Suprapubic skin (tissue), 4 donors: Measurements from ENCODE around the gene SLC39A3. TPM values are rescaled to one million over a fixed set of nuclear protein-coding genes. Genes with fewer than 3 reads are reported as not detected.

ENCODE experiments used
- DNase-seq, 2 donors: peaks; one replicate each; pipeline ENCODE4 v3.0.0-alpha.2; 2019; ENCODE audit warnings: low spot score in 2 of 2
- H3K27ac ChIP-seq: fragments of 200-600 bp; sonication (generic); one replicate; pipeline ENCODE4 v1.5.1; 2019
- H3K27me3 ChIP-seq: fragments of 200-600 bp; sonication (generic); one replicate; pipeline ENCODE4 v1.5.1; 2019
- H3K36me3 ChIP-seq: fragments of 200-600 bp; sonication (generic); one replicate; pipeline ENCODE4 v1.5.1; 2019
- H3K4me1 ChIP-seq: fragments of 200-600 bp; sonication (generic); one replicate; pipeline ENCODE4 v1.5.1; 2019
- H3K4me3 ChIP-seq: fragments of 200-600 bp; sonication (generic); one replicate; pipeline ENCODE4 v1.5.1; 2019; ENCODE audit warnings: mild to moderate bottlenecking
- H3K9me3 ChIP-seq: fragments of 200-600 bp; sonication (generic); one replicate; pipeline ENCODE4 v1.5.1; 2019
- CTCF ChIP-seq, 2 donors: fragments of 200-600 bp in 1 of 2; fragments of 450-650 bp in 1 of 2; sonication (generic) in 1 of 2; IDR thresholded peaks; one replicate each; pipeline ENCODE4 v1.5.1; 2016 to 2019; ENCODE audit warnings: antibody characterized with exemption in 2 of 2, mild to moderate bottlenecking in 1 of 2, moderate library complexity in 1 of 2
- EP300 ChIP-seq: sonication (generic); formaldehyde crosslinking; IDR thresholded peaks from one replicate; pipeline ENCODE4 v1.6.1; 2017; ENCODE audit warnings: antibody characterized with exemption
- POLR2A ChIP-seq, 2 donors: fragments of 450-650 bp; IDR thresholded peaks; one replicate each; pipeline ENCODE4 v1.6.1; 2017; ENCODE audit warnings: antibody characterized with exemption in 2 of 2, mild to moderate bottlenecking in 2 of 2, moderate library complexity in 2 of 2
- POLR2AphosphoS5 ChIP-seq, 3 donors: sonication (generic); formaldehyde crosslinking; IDR thresholded peaks; one replicate each; pipeline ENCODE4 v1.6.1; 2017; ENCODE audit warnings: antibody characterized with exemption in 3 of 3
- WGBS: methylation state at CpG from one replicate; pipeline ENCODE4 v1.1.5; 2018; 5-methylcytosine and 5-hydroxymethylcytosine counted together
- total RNA-seq, 4 donors: library from RNA; depleted of rRNA; stranded (reverse); fragments of >200 nt; gene quantifications; one replicate each; pipeline ENCODE4 v1.1.0, GENCODE V29; 2016

SLC39A3 gene
- total RNA-seq, 4 donors from 2014 or later, result 8.0 to 31.1 (median 23.0) TPM

DNA sequence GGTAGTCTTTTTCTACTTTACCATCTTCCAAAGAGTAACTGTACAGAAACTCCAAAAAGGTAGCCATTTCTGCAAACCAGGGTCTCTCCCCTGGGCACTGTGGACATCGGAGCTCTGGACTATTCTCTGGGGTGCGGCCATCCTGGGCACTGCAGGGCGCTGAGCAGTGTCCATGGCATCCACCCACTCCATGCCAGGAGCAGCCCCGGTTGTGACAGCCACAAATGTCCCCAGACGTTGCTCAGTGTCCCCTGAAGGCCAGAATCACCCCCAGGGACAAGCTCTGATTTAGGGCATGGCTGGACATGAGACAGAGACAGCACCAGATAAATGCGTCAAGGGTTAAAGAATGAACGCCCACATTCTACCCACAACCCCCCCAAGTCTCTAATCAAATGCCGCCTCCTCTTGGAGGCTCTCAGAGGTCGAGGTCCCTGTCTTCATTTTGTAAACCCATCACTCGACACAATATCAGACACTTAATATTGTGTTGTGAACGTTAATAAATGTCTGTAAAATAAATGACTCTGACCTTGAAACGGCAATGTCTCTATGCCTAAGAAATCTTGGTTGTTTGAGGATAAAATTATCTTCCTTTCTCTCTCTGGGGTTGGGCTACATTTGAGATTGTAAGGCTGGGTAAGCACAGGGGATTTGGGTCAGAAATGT lies 46.2 kb downstream of the SLC39A3 start:
- 64% methylated on average over 12 of the region's 12 CpGs for WGBS
- TF ChIP-seq POLR2AphosphoS5 (IDR thresholded peaks at IDR 0.05), result no peak
- no peak for TF ChIP-seq EP300
- TF ChIP-seq POLR2A (IDR thresholded peaks at IDR 0.05), result no peak
- TF ChIP-seq CTCF (IDR thresholded peaks at IDR 0.05), result no peak
- no peak overlapping the region for H3K4me3 ChIP-seq
- no peaks in the 10 kb centered on the region for H3K9me3 ChIP-seq
- no peaks in the 10 kb centered on the region for H3K27me3 ChIP-seq
- H3K36me3 ChIP-seq, result no peaks in the 10 kb centered on the region
- H3K27ac ChIP-seq, result no peak overlapping the region
- DNase-seq, result no peak
- H3K4me1 ChIP-seq, result peaks cover 11% of the 10 kb centered on the region

DNA sequence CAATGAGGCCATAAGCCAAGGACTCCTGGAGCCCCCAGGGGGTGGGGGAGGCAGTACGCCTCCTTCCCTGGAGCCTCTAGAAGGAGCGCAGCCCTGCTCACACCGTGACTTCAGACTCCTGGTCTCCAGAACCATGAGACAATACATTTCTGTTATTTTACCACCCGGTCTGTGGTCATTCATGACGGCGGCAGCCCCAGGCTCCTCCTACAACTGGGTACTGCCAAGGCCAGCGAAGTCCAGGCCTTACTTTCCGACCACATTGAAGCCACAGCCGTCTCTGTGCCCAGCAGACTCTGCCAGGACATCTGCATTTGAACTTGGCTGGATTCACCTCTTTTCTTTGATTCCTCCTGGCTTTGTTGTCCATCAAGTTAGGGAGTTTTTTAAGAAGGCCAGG lies 47.9 kb downstream of the SLC39A3 start:
- no peak for DNase-seq
- Histone ChIP-seq H3K4me3 (no peak overlapping the region), H3K27ac (no peak overlapping the region), H3K4me1 (peaks cover 11% of the 10 kb centered on the region), H3K9me3 (no peaks in the 10 kb centered on the region), H3K27me3 (no peaks in the 10 kb centered on the region), H3K36me3 (no peaks in the 10 kb centered on the region)
- 63% methylated on average over 9 of the region's 9 CpGs for WGBS
- TF ChIP-seq POLR2AphosphoS5 (IDR thresholded peaks at IDR 0.05) (no peak), CTCF (IDR thresholded peaks at IDR 0.05) (no peak), POLR2A (IDR thresholded peaks at IDR 0.05) (no peak), EP300 (no peak)

DNA sequence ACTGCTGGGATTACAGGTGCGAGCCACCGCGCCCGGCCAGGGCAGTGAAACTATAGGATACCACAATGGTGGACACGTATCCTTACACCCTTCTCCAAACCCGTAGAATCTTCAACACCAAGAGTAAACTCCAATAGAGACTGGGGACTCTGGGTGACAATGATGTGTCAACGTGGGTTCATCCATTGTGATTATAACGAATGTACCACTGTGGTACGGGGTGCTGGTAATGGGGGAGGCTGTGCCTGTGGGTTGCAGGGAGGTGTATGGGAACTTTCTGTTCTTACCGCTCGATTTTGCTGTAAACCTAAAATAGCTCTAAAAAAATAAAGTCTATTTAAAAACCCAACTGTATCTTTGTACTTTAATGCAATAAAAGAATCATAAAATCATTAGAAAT lies 49.0 kb downstream of the SLC39A3 start:
- H3K27ac ChIP-seq, result no peak overlapping the region
- H3K4me3 ChIP-seq, result no peak overlapping the region
- 96% methylated on average over 10 of the region's 11 CpGs for WGBS
- peaks cover 10% of the 10 kb centered on the region for H3K4me1 ChIP-seq
- no peaks in the 10 kb centered on the region for H3K9me3 ChIP-seq
- no peaks in the 10 kb centered on the region for H3K27me3 ChIP-seq
- H3K36me3 ChIP-seq, result no peaks in the 10 kb centered on the region
- TF ChIP-seq EP300 (no peak), POLR2A (IDR thresholded peaks at IDR 0.05) (no peak), POLR2AphosphoS5 (IDR thresholded peaks at IDR 0.05) (no peak), CTCF (IDR thresholded peaks at IDR 0.05) (no peak)
- no peak for DNase-seq

- Histone ChIP-seq H3K9me3 (no peaks in the 10 kb centered on the region), H3K4me3 (no peak overlapping the region), H3K27me3 (no peaks in the 10 kb centered on the region), H3K27ac (no peak overlapping the region), H3K4me1 (no peaks in the 10 kb centered on the region), H3K36me3 (no peaks in the 10 kb centered on the region)
- TF ChIP-seq POLR2A (IDR thresholded peaks at IDR 0.05) (no peak), EP300 (no peak), POLR2AphosphoS5 (IDR thresholded peaks at IDR 0.05) (no peak), CTCF (IDR thresholded peaks at IDR 0.05) (no peak)
- WGBS, result 88% methylated on average over 16 of the region's 17 CpGs
- DNase-seq, result no peak
Measured at GRCh38 chr19:2686360-2686759, 53.5 kb downstream of the SLC39A3 start.

DNA sequence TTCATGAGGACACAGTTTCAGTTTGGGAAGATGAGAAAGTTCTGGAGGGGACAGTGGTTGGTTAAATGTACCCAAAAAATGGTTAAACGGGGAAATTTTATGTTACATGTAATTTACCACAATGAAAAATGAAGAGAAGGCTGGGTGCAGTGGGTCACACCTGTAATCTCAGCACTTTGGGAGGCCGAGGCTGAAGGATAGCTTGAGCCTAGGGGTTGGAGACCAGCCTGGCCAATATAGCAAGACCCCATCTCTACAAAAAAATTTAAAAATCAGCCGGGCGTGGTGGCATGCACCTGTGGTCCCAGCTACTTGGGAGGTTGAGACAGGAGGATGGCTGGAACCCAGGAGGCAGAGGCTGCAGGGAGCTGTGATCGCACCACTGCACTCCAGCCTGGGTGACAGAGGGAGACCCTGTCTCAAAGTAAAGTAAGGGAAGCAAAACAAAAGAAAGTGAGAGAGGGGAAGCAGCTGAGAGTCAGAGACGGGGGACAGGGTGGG lies 54.6 kb downstream of the SLC39A3 start:
- TF ChIP-seq POLR2AphosphoS5 (IDR thresholded peaks at IDR 0.05) (no peak), POLR2A (IDR thresholded peaks at IDR 0.05) (no peak), EP300 (no peak), CTCF (IDR thresholded peaks at IDR 0.05) (no peak)
- WGBS, result 92% methylated on average over 6 of the region's 6 CpGs
- no peaks in the 10 kb centered on the region for H3K4me1 ChIP-seq
- DNase-seq, result no peak
- no peak overlapping the region for H3K27ac ChIP-seq
- H3K4me3 ChIP-seq, result no peak overlapping the region
- H3K9me3 ChIP-seq, result no peaks in the 10 kb centered on the region
- no peaks in the 10 kb centered on the region for H3K36me3 ChIP-seq
- no peaks in the 10 kb centered on the region for H3K27me3 ChIP-seq
